Uterus (tissue), 4 donors: ENCODE data around the gene CPHXL. TPM values are rescaled to one million over a fixed set of nuclear protein-coding genes. Genes with fewer than 3 reads are reported as not detected.

Experiments
- DNase-seq, 2 donors: peaks; one replicate each; pipeline ENCODE4 v3.0.0-alpha.2; 2019 to 2020
- H3K27ac ChIP-seq, 2 donors: fragments of 200-600 bp; sonication (generic); 1 replicate in 1 of 2; 2 replicates in 1 of 2; pipeline ENCODE4 v1.5.1; 2016 to 2018
- H3K27me3 ChIP-seq, 2 donors: fragments of 200-600 bp; sonication (generic); one replicate each; pipeline ENCODE4 v1.5.1; 2018 to 2019; ENCODE audit warnings: control low read depth in 1 of 2
- H3K36me3 ChIP-seq, 2 donors: fragments of 200-600 bp; sonication (generic); one replicate each; pipeline ENCODE4 v1.5.1; 2019; ENCODE audit warnings: control low read depth in 1 of 2
- H3K4me1 ChIP-seq, 2 donors: fragments of 200-600 bp; sonication (generic); one replicate each; pipeline ENCODE4 v1.5.1; 2018 to 2019; ENCODE audit warnings: control low read depth in 1 of 2
- H3K4me3 ChIP-seq, 2 donors: fragments of 200-600 bp; sonication (generic); 1 replicate in 1 of 2; 2 replicates in 1 of 2; pipeline ENCODE4 v1.5.1; 2018 to 2019; ENCODE audit warnings: mild to moderate bottlenecking in 1 of 2
- H3K9me3 ChIP-seq, 2 donors: fragments of 200-600 bp; sonication (generic); one replicate each; pipeline ENCODE4 v1.5.1; 2019; ENCODE audit warnings: control low read depth in 1 of 2
- CTCF ChIP-seq, 4 experiments: fragments of 200-600 bp in 2 of 4; fragments of 450-650 bp in 2 of 4; sonication (generic) in 2 of 4; IDR thresholded peaks; one replicate each; pipeline ENCODE4 v1.5.1; 2016 to 2019; ENCODE audit warnings: antibody characterized with exemption in 4 of 4, mild to moderate bottlenecking in 2 of 4, moderate library complexity in 1 of 4
- POLR2A ChIP-seq, 2 donors: fragments of 450-650 bp; IDR thresholded peaks; one replicate each; pipeline ENCODE4 v1.6.1; 2016; ENCODE audit warnings: antibody characterized with exemption in 2 of 2, mild to moderate bottlenecking in 1 of 2, moderate library complexity in 1 of 2
- intact Hi-C: fragments of 100-400 bp; cut with DNase I; formaldehyde crosslinking; loops from one replicate; pipeline ENCODE4 v1.15.1; 2023; ENCODE audit warnings: low total_unique reads
- total RNA-seq, 4 donors: library from RNA; depleted of rRNA in 3 of 4; stranded (reverse); fragments of >200 nt in 3 of 4; gene quantifications; one replicate each; pipeline versions ENCODE4 v1.1.0 to v1.2.4, GENCODE V29; 2014 to 2023
- donor health status: DM: yes; HTN: yes; CAD: no.

Gene CPHXL
- total RNA-seq, 4 donors from 2014 or later: not detected

DNA sequence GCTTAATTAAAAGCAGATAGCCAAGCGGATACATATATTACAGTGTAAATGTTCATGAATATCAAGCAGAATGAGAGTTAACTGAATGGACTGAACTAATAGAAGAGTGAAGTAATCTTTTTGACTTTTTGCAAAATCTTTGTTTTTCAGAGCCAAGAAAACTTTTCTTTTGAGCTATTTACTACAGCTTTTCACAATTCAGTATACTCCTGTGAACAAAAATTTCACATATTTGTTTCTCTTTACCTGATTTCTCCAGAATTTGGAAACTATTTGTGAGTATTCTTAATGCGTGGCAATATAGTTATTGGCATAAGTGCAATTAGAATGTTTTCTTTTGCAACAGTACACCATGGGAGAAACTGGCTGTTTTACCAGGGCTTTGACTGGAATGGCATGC lies 15.9 kb downstream of the CPHXL start:
- no peaks in the 10 kb centered on the region for H3K36me3 ChIP-seq
- H3K27me3 ChIP-seq: no peaks in the 10 kb centered on the region
- intact Hi-C loops: no loop called here

DNA sequence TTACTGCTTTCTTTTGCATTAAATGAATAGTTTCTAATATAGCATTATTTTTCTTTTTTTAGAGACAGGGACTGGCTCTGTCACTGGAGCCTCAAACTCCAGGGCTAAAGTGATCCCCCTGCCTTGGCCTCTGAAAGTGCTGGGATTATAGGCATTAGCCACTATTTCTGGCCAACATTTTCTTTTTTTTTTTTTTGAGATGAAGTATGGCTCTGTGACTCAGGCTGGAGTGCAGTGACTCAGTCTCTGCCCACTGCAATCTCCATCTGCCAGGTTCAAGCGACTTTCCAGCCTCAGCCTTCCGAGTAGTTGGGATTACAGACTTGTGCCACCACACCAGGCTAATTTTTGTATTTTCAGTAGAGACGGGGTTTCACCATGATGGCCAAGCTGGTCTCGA lies 23.0 kb downstream of the CPHXL start:
- TF ChIP-seq POLR2A (IDR thresholded peaks at IDR 0.05) (no peak), CTCF (IDR thresholded peaks at IDR 0.05) (no peak)
- H3K27ac ChIP-seq: no peak overlapping the region

More for the DNA sequence above, 15.9 kb downstream of the CPHXL start:
- H3K4me1 ChIP-seq: no peaks in the 10 kb centered on the region
- no peak for DNase-seq
- TF ChIP-seq CTCF (IDR thresholded peaks at IDR 0.05): no peak
- TF ChIP-seq POLR2A (IDR thresholded peaks at IDR 0.05): no peak
- H3K4me3 ChIP-seq: no peak overlapping the region
- H3K27ac ChIP-seq: no peak overlapping the region
- no peaks in the 10 kb centered on the region for H3K9me3 ChIP-seq

GRCh38 chr16:75702242-75702641 lies 24.0 kb downstream of the CPHXL start:
- H3K27me3 ChIP-seq: no peaks in the 10 kb centered on the region
- no peaks in the 10 kb centered on the region for H3K9me3 ChIP-seq
- no peaks in the 10 kb centered on the region for H3K4me1 ChIP-seq
- H3K4me3 ChIP-seq: no peak overlapping the region
- H3K36me3 ChIP-seq: no peaks in the 10 kb centered on the region
- intact Hi-C loops: no loop called here
- no peak for DNase-seq
- H3K27ac ChIP-seq: no peak overlapping the region
- TF ChIP-seq CTCF (IDR thresholded peaks at IDR 0.05): no peak
- TF ChIP-seq POLR2A (IDR thresholded peaks at IDR 0.05): no peak

More for the DNA sequence above, 23.0 kb downstream of the CPHXL start:
- DNase-seq: no peak
- Histone ChIP-seq H3K27me3 (no peaks in the 10 kb centered on the region), H3K4me3 (no peak overlapping the region), H3K4me1 (no peaks in the 10 kb centered on the region), H3K9me3 (no peaks in the 10 kb centered on the region), H3K36me3 (no peaks in the 10 kb centered on the region)
- intact Hi-C loops: no loop called here

GRCh38 chr16:75701361-75701760 lies 24.9 kb downstream of the CPHXL start, which contains the start of gene DUXB:
DUXB (minus strand) TSS chr16:75701461; CDS start chr16:75701418, 43 bp downstream.
- H3K27me3 ChIP-seq: no peaks in the 10 kb centered on the region
- no peaks in the 10 kb centered on the region for H3K36me3 ChIP-seq
- H3K9me3 ChIP-seq: no peaks in the 10 kb centered on the region
- H3K4me3 ChIP-seq: no peak within 1 kb of the TSS
- DNase-seq: no peak
- no peak for TF ChIP-seq CTCF (IDR thresholded peaks at IDR 0.05)
- no peak for TF ChIP-seq POLR2A (IDR thresholded peaks at IDR 0.05)
- intact Hi-C loops: no loop called here
- no peaks in the 10 kb centered on the region for H3K4me1 ChIP-seq
- no peak within 1 kb of the TSS for H3K27ac ChIP-seq

DNA sequence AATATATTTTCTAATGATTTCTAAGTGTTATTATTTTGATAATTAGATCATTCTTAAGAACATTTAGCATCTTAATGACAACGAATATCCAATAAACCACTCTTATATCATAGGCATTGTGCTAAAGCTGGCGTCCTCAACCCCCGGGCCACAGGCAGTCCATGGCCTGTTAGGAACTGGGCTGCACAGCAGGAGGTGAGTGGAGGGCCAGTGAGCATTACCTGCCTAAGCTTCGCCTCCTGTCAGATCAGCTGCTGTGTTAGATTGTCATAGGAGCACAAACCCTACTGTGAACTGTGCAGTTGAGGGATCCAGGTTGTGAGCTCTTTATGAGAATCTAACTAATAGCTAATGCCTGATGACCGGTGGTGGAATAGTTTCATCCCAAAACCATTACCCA lies 28.7 kb downstream of the CPHXL start:
- no peak for DNase-seq
- Histone ChIP-seq H3K4me3 (no peak overlapping the region), H3K27me3 (no peaks in the 10 kb centered on the region), H3K4me1 (no peaks in the 10 kb centered on the region), H3K27ac (no peak overlapping the region), H3K36me3 (no peaks in the 10 kb centered on the region), H3K9me3 (no peaks in the 10 kb centered on the region)
- TF ChIP-seq POLR2A (IDR thresholded peaks at IDR 0.05): no peak
- no peak for TF ChIP-seq CTCF (IDR thresholded peaks at IDR 0.05)
- intact Hi-C loops: no loop called here
